Activated CD8-positive, alpha-beta T cell treated with anti-CD3 and anti-CD28 coated beads for 36 hours (primary cell): Measurements from ENCODE around the gene MTMR3. TPM values are rescaled to one million over a fixed set of nuclear protein-coding genes. Genes with fewer than 3 reads are reported as not detected.
"Not testable (repeated sequence)": the region's sequence is repeated elsewhere in the genome, so short reads cannot be mapped to it uniquely, and the experiment has no call there.

ENCODE experiments used
- ATAC-seq: fragments of 200-7000 bp; cut with Tn5 transposase; one replicate; pipeline ENCODE4 v1.10.0; 2021; ENCODE audit warnings: mild to moderate bottlenecking, moderate library complexity
- CTCF ChIA-PET: fragments of 350-600 bp; sonication (Branson Sonifier 250); formaldehyde crosslinking; loops from one replicate; lab custom pipeline; 2021; ENCODE audit warnings: antibody characterized with exemption; lab: Charles Lee
- POLR2A ChIA-PET: fragments of 350-600 bp; sonication (Branson Sonifier 250); formaldehyde crosslinking; loops from one replicate; lab custom pipeline; 2021; ENCODE audit warnings: antibody characterized with exemption; lab: Charles Lee
- DNase-seq: peaks from one replicate; pipeline ENCODE4 v3.0.0-alpha.2; 2020
- H3K27ac Mint-ChIP-seq: one replicate; pipeline ENCODE4 v1.8.0; 2021; ENCODE audit warnings: mild to moderate bottlenecking, mixed read lengths
- H3K27me3 Mint-ChIP-seq: one replicate; pipeline ENCODE4 v1.8.0; 2021; ENCODE audit warnings: mixed read lengths
- H3K36me3 Mint-ChIP-seq: one replicate; pipeline ENCODE4 v1.8.0; 2021; ENCODE audit warnings: low read depth, mixed read lengths
- H3K4me1 Mint-ChIP-seq: one replicate; pipeline ENCODE4 v1.8.0; 2021; ENCODE audit warnings: low read depth, mixed read lengths
- H3K4me3 Mint-ChIP-seq: one replicate; pipeline ENCODE4 v1.8.0; 2021; ENCODE audit warnings: mild to moderate bottlenecking, moderate library complexity, mixed read lengths
- H3K9me3 Mint-ChIP-seq: one replicate; pipeline ENCODE4 v1.8.0; 2021; ENCODE audit warnings: mixed read lengths
- intact Hi-C: fragments of 100-400 bp; cut with micrococcal nuclease; formaldehyde crosslinking; loops from one replicate; pipeline ENCODE4 v1.10.0; 2022
- total RNA-seq, 2 experiments: library from RNA; stranded (reverse); gene quantifications; one replicate each; pipeline ENCODE4 v1.2.3, GENCODE V29; 2021
- TF ChIP-seq, protein P1 (sequence below): fragments of 200-600 bp; IDR thresholded peaks from one replicate; pipeline ENCODE4 v1.8.0; 2022; ENCODE audit warnings: antibody characterized with exemption, mild to moderate bottlenecking

Gene MTMR3
- total RNA-seq, 2 experiments from 2014 or later, result 19.5 to 21.3 TPM

DNA sequence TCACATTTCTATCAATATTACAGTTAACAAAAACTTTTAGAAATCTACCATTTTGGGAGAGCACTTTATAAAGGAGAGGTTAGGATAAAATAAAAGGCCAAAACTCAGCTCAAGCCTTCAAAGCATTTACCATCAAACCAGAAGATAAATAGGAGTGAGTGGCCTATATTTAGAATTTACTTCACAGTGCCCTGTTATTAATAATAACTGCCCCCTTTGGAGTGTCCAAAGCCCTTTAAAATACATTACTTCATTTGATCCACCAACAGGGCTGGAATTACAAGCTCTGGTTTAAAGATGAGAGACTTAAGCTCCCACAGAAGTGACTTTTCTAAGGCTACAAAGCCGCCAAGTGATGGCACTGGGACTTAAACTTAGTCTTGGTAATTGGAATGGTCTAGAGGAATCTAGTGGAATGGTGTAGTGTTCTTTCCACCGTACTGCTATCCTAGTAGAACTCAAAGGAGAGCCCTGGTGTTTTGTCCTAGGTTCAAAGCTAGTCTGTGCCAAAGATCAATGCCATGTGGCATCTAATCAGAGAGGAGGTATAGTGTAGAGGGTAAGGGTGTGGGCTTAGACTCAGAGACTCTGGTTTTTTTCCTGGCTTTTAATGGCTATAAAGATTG is 21.2 kb upstream of the MTMR3 start:
- H3K27ac Mint-ChIP-seq, result no peak overlapping the region
- H3K4me3 Mint-ChIP-seq, result no peak overlapping the region
- H3K4me1 Mint-ChIP-seq, result no peaks in the 10 kb centered on the region
- TF ChIP-seq, protein P1, sequence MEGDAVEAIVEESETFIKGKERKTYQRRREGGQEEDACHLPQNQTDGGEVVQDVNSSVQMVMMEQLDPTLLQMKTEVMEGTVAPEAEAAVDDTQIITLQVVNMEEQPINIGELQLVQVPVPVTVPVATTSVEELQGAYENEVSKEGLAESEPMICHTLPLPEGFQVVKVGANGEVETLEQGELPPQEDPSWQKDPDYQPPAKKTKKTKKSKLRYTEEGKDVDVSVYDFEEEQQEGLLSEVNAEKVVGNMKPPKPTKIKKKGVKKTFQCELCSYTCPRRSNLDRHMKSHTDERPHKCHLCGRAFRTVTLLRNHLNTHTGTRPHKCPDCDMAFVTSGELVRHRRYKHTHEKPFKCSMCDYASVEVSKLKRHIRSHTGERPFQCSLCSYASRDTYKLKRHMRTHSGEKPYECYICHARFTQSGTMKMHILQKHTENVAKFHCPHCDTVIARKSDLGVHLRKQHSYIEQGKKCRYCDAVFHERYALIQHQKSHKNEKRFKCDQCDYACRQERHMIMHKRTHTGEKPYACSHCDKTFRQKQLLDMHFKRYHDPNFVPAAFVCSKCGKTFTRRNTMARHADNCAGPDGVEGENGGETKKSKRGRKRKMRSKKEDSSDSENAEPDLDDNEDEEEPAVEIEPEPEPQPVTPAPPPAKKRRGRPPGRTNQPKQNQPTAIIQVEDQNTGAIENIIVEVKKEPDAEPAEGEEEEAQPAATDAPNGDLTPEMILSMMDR, result no peak
- no peaks in the 10 kb centered on the region for H3K9me3 Mint-ChIP-seq
- ChIA-PET POLR2A (no interaction called here), CTCF (interaction anchor here (1.0 to 1.2 kb wide), 2 partner anchors 194 to 227 kb away, joined by 3 to 4 read pairs; no protein-coding TSS in a partner anchor)
- intact Hi-C loops, result no loop called here
- H3K36me3 Mint-ChIP-seq, result no peaks in the 10 kb centered on the region
- DNase-seq, result no peak
- no peaks in the 10 kb centered on the region for H3K27me3 Mint-ChIP-seq
- no peak for ATAC-seq

DNA sequence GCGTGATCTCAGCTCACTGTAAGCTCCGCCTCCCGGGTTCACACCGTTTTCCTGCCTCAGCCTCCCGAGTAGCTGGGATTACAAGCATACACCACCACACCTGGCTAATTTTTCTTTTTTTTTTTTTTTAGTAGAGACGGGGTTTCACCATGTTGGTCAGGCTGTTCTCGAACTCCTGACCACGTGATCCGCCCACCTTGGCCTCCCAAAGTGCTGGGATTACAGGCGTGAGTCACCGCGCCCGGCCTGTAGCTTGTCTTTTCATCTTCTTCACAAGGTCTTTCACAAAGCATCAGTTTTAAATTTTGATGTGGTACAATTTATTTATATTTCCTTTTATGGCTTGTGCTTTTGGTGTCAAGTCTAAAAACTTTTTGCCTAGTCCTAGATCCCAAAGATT is 17.4 kb upstream of the MTMR3 start:
- H3K4me1 Mint-ChIP-seq, CTCF ChIA-PET, H3K27ac Mint-ChIP-seq, ATAC-seq, H3K27me3 Mint-ChIP-seq, H3K4me3 Mint-ChIP-seq, H3K36me3 Mint-ChIP-seq, H3K9me3 Mint-ChIP-seq, intact Hi-C loops, POLR2A ChIA-PET: not testable (repeated sequence)
- peak; percentile 17 for DNase-seq

DNA sequence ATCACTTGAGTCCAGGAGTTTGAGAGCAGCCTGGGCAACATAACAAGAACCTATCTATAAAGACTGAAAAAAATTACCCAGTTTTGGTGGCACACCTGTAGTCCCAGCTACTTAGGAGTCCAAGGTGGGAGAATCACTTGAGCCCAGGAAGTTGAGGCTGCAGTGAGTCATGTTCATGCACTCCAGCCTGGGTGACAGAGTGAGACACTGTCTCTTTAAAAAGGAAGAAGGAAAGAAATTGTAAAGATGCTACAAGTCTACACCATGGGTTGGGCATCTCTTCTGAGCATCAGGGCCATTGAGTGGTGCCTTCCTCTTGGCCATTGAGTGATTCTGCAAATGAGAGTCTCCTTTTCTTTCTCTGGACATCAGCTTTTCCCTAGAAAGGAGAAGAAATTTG is 15.7 kb upstream of the MTMR3 start:
- H3K27ac Mint-ChIP-seq, result no peak overlapping the region
- TF ChIP-seq, protein P1, result no peak
- peaks cover 6% of the 10 kb centered on the region for H3K4me1 Mint-ChIP-seq
- no peaks in the 10 kb centered on the region for H3K36me3 Mint-ChIP-seq
- ChIA-PET POLR2A (no interaction called here), CTCF (no interaction called here)
- H3K27me3 Mint-ChIP-seq, result no peaks in the 10 kb centered on the region
- ATAC-seq (no peak), DNase-seq (no peak)
- H3K4me3 Mint-ChIP-seq, result no peak overlapping the region
- intact Hi-C loops, result no loop called here
- no peaks in the 10 kb centered on the region for H3K9me3 Mint-ChIP-seq

DNA sequence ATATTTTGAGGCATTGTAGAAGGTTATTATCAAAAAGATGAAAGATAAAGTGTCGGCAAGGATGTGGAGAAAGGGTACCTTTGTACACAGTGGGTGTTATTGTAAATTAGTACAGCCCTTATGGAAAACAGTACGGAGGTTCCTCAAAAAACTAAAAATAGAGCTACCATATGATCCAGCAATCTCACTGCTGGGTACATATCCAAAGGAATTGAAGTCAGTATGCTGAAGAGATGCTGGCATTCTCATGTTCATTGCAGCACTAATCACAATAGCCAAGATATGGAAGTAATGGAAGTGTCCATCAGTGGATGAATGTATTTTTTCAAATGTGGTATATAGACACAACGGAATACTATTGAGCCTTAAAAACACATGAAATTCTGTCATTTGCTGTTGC is 15.1 kb upstream of the MTMR3 start:
- Mint-ChIP-seq H3K27me3 (no peaks in the 10 kb centered on the region), H3K9me3 (no peaks in the 10 kb centered on the region), H3K4me3 (no peak overlapping the region), H3K36me3 (no peaks in the 10 kb centered on the region), H3K4me1 (peaks cover 6% of the 10 kb centered on the region), H3K27ac (no peak overlapping the region)
- POLR2A ChIA-PET, result no interaction called here
- intact Hi-C loops, result no loop called here
- TF ChIP-seq, protein P1, result no peak
- CTCF ChIA-PET, result no interaction called here
- ATAC-seq (no peak), DNase-seq (no peak)

DNA sequence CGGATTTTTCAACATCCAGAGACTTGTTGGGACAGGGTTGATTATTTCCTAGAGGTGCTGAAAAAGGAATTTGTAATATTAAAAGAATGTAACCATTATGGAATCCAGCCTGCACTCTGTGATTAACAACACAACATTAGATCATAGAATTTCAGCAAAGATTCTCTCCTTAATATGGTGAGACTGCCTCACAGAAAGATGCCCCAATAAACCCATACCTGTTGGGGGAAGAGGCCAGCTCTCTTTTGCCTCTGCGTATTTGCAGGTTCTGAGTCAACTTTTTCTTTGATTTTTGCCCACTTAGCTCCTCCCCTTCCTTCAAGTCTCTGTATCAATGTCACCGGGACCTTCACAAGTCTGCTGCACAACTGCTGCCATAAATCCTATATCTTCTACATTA is 12.4 kb upstream of the MTMR3 start:
- intact Hi-C loops, result loop anchor here (10.0 kb wide), 1 partner anchor 134 kb away; no protein-coding TSS in a partner anchor
- Mint-ChIP-seq H3K27ac (no peak overlapping the region), H3K4me3 (no peak overlapping the region), H3K9me3 (no peaks in the 10 kb centered on the region), H3K4me1 (peaks cover 6% of the 10 kb centered on the region), H3K27me3 (no peaks in the 10 kb centered on the region), H3K36me3 (no peaks in the 10 kb centered on the region)
- TF ChIP-seq, protein P1, result no peak
- POLR2A ChIA-PET, result no interaction called here
- CTCF ChIA-PET, result interaction anchor here (3.2 kb wide), 1 partner anchor 134 kb away, joined by 13 read pairs; no protein-coding TSS in a partner anchor
- peak; percentile 21 for DNase-seq
- peak; percentile 91 for ATAC-seq
